IPS-NIHi11 (cell line): Measurements from ENCODE around the gene TRMT1.
"Not testable (repeated sequence)": the region's sequence is repeated elsewhere in the genome, so short reads cannot be mapped to it uniquely, and the experiment has no call there.

Experiments used
- DNase-seq: peaks from one replicate; pipeline ENCODE4 v3.0.0; 2012; ENCODE audit warnings: mixed read lengths, low spot score

Gene TRMT1

DNA sequence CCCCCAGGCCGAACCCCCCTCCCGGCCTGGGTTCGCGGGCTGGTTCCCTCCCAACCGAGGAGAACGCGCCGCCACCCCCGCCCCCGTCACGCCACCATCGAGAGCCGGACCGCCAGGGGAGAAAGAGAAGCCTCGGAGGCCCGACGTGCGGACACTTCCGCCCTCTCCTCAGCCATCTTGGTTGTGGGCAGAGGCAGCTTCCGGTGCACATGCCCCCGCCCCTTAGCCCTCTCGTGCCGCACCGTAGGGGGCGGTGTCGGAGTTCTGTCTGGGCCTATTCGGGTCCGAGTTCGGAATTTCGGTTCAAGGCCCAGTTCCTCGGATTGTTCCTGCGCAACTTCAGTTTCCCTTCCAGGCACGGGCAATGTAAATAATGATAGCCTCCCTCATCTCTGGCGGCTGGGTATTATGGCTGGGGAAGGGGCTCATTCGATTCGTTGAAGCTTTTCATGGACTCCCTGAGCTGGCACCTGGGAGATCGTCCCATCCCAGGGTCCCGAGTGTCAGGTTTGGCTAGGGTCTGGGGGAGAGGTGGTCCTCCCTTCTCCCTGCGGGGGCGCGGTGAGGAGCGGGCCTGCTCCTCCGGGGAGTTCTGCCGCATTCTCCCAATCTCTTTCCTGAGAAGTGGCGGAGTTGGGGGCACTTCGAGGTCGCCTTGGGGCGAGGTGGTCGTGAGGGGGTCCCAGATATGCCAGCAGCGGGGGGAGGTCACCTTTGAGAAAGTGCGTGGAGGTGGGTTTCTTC lies 33.8 kb upstream of the TRMT1 start, which contains the start of the genes IER2 and STX10:
TSS of gene IER2 (plus strand) at position 225 of the 744 bp plus-strand sequence. CDS start 2,776 bp downstream, outside the sequence.
TSS of gene STX10 (minus strand) at position 189 of the 744 bp plus-strand sequence. CDS start 202 bp downstream, outside the sequence.
- peak; percentile 93 for DNase-seq

DNA sequence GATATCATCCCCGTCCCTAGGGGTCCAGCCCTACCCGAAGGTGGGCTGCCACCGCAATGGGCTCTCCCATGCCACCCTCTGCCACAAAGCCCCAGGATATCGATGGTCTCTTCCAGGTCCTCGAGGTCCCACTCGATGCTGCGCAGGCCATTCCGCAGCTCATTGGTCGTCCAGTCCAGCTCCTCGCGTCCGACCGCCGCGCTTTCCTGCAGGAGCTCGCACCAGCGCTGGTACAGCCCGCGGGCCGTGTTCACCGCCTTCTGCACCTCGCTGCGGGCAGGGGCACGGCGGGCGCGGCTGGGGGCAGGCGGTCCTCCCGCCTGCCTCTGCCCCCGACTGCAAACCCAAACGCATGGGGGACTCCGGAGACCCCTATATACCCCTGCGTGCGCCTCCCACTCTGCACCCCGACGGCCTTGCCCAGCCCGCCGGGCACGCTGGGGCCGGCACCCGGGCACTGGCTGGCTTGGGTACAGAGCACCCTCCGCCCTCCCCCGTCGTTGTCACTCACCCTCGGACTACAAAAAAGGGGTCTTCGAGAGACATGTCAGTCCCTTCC lies 33.2 kb upstream of the TRMT1 start:
- DNase-seq: no peak

DNA sequence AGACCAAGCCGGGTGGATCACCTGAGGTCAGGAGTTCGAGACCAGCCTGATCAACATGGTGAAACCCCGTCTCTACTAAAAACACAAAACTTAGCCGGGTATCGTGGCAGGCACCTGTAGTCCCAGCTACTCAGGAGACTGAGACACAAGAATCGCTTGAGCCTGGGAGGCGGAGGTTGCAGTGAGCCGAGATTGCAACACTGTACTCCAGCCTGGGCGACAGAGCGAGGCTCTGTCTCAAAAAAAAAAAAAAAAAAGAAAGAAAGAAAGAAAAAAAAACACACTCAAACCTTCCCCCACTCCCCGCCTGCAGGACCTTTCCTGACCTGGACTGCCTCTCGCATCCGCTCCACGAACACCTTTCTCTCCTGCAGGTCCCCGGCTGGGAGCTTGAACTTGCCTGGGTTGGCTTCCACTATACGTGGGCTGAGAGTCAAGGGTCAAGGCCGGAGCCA lies 32.7 kb upstream of the TRMT1 start:
- not testable (repeated sequence) for DNase-seq

DNA sequence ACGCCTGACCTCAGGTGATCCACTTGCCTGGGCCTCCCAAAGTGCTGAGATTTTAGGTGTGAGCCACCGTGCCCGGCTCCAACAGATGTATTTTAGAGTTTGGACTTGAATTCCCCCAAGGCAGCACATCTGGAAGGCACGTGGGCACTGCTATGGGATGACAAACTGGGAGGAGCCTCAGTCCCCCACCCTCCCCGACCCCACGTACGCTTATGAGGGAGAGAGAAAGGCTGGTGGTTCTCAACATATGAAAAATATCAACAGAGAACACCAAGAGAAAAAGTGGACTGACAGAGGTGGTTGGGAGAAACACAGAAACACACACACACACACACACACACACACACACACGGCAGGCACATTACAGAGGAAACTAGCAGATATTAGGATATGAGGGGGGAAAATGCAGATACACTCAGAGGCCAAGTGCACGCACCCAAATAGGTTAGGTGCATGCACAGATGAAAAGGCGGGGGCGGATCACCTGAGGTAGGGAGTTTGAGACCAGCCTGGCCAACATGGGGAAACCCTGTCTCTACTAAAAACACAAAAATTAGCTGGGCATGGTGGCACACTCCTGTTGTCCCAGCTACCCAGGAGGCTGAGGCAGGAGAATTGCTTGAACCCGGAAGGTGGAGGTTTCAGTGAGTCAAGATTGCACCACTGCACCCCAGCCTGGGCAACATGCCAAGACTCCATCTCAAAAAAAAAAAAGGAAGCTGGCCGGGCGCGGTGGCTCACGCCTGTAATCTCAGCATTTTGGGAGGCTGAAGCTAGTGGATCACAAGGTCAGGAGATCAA lies 30.4 kb upstream of the TRMT1 start:
- no peak for DNase-seq

DNA sequence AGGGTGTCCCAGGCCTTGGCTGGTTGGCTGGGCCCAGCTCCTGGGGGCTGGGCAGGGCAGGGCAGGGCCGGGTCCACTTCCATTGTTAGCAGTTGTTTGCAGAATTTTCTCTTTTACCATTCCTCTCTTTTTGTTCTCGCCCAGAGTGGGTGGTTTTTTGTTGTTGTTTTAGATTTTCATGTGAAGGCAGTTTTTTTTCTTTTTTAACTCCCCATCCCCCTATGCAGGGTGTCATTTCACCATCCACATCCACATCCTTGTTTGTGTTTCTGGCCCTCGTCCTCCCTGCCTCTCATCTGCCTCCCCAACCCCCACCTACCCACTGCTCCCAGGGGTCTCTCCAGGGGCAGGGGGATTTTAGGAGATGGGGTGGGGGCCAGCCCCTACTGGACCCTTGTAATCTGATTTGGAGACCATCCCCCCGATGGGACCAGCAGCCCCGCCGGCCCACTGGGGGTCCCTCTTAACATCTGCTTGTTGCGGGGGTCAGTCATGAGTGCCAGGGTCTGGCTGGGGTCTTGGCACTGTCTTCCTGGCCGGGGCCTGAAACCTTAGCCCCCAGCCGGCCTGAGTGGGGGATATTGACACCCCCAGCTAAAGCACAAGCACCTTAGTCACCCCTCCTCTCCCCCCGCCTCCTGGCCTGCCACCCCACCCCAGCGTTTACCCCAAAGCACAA lies 23.2 kb upstream of the TRMT1 start:
- DNase-seq: no peak

DNA sequence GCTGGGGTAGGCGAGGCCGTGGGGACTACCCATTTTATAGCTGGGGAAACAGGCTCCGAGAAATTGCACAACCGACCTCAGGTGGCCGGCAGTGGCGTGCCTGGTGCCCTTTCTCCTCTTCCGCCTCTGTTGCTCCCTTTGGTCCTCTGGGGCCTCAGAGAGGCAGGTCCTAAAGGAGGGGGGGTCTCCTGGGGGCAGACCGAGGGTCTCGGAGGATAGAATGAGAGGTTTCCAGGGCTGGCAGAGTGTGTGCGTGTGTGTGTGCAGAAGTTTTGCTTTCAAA lies 22.3 kb upstream of the TRMT1 start:
- no peak for DNase-seq

DNA sequence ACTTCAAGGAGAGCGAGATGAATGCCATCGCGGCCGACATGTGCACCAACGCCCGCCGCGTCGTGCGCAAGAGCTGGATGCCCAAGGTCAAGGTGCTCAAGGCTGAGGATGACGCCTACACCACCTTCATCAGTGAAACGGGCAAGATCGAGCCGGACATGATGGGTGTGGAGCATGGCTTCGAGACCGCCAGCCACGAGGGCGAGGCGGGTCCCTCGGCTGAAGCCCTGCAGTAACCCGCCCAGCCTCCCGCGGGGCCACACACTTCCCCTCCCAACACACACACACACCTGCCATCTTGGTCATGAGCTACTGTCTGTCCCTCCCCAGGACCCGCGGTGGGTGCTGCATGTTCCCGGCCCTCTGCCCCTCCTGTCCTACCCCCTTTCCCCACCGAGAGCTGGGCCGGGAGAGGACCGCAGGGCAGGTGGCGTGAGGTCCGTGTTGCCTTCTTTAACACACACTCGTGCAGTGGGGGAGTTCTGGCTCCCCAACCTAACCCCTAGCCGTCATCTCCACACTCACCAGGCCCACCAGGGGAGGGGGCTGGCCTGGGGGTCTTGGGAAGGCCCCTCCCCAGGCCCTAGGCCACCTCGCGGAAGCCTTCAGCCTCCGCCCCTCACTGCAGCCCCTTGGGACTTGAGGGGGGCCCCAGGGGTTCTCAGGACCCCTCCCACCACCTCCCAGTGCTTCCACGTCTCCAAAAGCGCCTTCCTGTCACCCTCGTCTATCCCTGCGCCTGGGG lies 21.8 kb upstream of the TRMT1 start:
- no peak for DNase-seq

DNA sequence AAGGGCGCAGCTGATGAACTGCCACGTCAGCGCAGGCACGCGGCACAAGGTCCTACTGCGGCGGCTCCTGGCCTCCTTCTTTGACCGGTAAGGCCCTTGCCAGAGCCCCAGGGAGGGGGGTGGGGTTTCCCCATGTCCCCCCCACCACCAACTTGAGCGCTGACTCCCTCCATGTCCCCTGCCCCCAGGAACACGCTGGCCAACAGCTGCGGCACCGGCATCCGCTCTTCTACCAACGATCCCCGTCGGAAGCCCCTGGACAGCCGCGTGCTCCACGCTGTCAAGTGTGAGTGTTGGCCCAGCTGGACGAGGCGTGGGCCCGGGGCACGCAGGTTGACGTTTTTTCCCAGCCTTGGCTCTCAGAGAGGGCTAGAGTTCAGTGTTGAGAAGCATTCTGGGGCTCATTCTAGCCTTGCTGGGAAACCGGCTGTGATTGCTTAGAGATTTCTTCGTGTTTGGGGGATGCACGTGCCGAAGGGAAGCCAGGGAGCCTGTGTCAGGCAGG lies 20.8 kb upstream of the TRMT1 start:
- DNase-seq: no peak

DNA sequence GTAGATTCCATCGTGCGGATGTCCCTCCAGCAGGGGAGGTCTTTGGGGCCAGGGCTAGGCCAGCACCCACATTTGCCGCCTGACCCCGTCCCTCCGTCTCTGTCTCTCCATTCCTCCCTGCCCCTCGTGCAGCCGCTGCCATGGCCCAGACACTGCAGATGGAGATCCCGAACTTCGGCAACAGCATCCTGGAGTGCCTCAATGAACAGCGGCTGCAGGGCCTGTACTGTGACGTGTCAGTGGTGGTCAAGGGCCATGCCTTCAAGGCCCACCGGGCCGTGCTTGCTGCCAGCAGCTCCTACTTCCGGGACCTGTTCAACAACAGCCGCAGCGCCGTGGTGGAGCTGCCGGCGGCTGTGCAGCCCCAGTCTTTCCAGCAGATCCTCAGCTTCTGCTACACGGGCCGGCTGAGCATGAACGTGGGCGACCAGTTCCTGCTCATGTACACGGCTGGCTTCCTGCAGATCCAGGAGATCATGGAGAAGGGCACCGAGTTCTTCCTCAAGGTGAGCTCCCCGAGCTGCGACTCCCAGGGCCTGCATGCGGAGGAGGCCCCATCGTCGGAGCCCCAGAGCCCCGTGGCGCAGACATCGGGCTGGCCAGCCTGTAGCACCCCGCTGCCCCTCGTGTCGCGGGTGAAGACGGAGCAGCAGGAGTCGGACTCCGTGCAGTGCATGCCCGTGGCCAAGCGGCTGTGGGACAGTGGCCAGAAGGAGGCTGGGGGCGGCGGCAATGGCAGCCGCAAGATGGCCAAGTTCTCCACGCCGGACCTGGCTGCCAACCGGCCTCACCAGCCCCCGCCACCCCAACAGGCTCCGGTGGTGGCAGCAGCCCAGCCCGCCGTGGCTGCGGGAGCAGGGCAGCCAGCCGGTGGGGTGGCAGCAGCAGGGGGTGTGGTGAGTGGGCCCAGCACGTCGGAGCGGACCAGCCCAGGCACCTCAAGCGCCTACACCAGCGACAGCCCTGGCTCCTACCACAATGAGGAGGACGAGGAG lies 18.8 kb upstream of the TRMT1 start:
- DNase-seq: no peak

DNA sequence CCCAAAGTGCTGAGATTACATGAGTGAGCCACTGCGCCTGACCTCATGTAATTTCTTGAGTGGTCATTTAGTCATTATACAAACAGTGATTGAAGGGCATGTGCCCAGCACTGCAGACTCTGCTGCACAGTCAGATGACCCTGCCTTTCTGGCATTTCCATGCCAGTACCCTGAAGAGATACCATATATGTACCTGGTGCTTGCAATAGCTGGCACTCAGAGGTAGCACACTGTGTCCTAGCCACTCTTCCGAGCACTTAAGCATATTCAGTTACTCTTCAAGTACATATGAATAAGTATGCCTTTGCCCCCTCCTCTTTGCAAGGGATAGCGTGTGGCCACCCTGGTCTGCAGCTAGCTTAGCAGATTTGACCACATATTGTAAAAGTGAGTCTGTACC lies 18.1 kb upstream of the TRMT1 start:
- no peak for DNase-seq

DNA sequence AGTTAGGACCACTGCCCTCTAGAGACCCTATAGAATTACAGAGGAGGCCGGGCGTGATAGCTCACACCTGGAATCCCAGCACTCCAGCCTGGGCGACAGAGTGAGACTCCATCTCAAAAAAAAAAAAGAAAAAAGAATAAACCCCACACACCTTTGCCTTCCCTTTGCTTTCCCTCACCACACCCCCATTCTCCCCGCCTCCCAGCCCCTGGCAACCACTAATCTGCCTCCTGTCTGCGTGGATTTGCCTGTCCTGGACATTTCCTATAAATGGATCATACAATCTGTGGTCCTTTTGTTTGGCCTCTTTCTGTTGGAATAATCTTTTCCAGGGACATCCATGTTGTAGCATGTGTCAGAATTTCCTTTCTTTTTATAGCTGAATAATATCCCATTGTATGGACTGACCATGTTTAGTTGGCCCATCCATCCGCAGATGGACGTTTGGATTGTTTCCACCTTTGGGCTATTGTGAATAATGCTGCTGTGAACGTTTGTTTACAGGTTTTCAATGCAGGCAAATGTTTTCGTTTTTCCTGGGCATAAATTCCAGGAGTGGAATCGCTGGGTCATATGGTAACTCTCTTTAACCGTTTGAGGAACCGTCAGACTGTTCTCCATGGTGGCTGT lies 16.8 kb upstream of the TRMT1 start:
- DNase-seq: no peak

DNA sequence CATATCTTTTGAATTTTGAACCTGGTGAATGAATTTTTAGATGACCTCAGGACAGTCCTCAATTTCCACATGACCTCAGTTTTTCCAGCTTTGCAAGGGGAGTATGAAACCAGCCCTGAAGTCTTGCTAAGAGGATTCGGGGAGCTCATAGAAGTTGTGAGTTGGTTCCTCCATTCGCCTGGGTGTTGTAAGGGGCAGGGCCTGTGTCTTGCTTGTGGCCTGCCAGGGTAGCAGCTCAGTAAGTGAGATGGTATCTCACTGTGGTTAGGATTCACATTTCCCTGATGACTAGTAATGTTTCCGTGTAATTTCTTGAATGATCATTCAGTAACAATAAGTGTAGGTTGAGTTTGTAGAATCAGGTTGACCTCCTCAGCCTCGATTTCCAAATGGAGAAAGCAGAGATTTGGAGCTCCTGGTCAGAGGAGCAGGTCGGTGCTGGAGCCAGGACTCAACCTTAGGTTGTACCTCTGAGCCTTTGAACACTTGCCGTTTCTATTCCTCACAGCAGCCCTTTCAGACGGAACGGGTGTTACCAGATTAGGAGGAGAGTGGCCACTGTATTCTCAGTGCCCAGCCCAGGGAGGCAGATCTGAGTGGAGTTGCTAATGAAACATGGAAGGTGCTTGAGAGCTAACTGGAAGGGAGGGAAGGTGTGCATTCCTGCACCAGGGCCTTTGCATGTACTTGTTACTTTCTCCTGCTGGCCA lies 16.1 kb upstream of the TRMT1 start:
- DNase-seq: no peak

DNA sequence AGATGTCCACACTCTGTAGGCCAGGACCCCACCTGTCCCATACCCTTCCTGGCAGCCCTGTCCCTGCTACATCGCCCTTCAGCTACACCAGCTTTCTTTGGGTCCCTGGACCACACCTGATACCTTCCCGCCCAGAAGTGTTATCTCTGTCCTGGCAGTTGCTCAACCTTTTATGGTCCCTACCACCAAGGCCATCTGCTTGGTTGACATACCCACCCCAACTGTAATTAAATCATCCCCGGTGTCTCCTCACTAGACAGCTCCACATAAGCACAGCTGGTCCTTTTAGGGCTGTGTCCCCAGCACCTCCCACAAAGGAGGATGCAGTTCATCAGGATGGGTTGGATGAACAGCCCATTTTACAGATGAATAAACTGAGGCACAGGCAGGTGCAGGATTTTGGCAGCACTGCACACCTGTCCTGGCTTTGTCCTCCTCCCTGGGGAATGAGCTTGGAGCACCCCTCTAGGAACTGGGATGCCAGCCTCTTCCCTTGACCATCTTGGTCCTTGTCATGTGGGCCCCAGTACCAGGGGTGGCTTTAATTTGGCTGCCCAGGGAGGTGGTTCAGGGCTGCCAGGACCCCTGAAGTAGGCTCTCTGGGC lies 14.4 kb upstream of the TRMT1 start:
- DNase-seq: no peak

DNA sequence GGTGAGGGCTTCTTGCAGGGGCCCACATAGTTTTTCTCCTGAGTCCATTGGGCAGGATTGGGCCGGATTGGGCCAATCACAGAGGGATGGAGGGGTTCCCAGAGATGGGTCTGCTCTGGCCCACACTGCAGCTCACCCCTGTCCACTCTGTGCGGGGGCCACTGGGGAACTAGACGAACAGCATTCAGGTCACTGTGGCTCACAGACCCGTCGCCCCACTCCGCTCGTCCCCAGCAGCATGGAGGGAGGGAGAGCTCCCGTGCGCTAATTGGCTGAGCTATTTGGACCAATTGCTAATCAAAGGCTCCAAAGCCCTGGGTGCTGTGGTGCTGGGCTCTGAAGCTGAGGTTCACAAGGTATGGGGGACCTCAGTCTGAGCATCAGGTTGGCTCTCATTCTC lies 12.8 kb upstream of the TRMT1 start:
- DNase-seq: no peak

DNA sequence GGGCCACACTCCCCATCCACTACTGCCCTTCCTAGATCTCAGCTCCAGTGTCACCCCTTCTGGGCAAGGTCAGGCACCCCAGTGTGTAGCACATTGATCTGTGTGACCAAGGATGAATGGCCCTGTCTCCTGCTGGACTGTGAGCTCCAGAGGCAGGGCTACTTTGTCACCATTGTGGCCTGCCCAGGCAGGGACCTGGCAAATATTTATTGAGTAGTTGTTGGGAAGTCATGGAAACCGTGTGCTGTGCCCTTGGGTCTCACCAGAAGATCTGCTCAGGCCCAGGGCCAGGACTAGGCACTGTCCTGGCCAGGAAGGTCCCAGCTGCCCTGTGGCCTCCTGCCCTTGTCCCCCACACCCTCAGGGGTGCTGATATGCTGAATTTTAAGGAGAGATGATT lies 12.0 kb upstream of the TRMT1 start:
- no peak for DNase-seq

DNA sequence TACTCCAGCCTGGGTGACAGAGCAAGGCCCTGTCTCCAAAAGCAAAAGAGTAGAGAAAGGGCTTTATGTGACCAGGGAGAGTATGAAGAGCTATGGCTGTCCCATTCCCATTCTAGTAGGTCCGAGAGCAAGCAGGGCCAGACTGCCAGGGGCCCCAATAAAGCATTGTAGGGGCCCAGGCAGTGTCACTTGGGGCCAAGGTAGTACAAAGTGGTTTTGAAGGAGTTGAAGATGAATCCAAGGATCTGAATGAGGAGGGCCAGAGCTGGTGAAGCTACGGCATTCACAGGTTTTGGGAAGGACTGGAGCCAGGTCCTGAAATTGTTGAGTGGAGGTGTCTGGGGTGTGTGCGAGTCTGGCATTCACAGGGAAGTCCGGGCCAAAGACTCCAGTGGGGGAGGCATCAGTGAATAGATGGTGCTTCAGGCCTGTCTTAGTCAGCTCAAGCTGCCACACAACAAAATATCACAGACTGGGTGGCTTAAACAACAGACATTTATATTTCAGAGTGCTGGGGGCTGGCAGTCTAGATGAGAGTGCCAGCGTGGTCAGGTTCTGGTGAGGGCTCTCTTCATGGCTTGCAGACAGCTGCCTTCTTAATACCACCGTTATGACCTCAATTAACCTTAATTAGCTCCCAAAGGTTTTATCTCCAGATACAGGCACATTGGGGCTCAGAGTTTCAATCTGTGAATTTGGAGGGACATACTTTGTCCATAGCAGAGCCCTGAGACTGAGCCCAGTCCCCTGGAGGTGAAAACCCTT lies 11.5 kb upstream of the TRMT1 start:
- no peak for DNase-seq

DNA sequence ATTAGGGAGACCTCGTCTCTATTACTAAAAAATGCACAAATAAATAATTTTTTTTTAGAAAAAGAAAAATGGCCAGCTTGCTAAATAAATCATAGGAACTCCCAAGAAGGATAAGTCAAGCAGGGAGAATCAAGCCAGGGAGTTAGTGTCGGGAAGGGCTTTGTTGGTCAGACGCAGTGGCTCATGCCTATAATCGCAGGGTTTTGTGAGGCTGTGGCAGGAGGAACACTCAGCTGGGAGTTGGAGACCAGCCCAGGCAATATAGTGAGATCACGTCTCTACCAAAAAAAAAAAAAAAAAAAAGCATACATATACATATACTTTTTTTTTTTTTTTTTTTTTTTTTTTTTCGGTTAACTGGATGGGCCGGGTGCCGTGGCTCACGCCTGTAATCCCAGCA lies 10.5 kb upstream of the TRMT1 start:
- no peak for DNase-seq
